Transverse colon (tissue), 3 donors: ENCODE measurements around the gene RRH.

Experiments used
- CTCF ChIP-seq, 5 experiments: fragments of 200-600 bp in 3 of 5; fragments of 450-650 bp in 2 of 5; sonication (generic) in 3 of 5; IDR thresholded peaks; 1 replicate in 2 of 5; 2 replicates in 3 of 5; pipeline ENCODE4 v1.5.1; 2016 to 2017; ENCODE audit warnings: antibody characterized with exemption in 5 of 5, inconsistent platforms in 3 of 5, mild to moderate bottlenecking in 2 of 5, moderate library complexity in 1 of 5
- POLR2A ChIP-seq: fragments of 450-650 bp; IDR thresholded peaks from one replicate; pipeline ENCODE4 v1.6.1; 2016; ENCODE audit warnings: antibody characterized with exemption, mild to moderate bottlenecking, moderate library complexity

- TF ChIP-seq CTCF (IDR thresholded peaks at IDR 0.05) (no peak), POLR2A (no peak)
Measured at GRCh38 chr4:109876634-109877265, 49.0 kb downstream of the RRH start.
